GM12892 (cell line): ENCODE results near the gene RARRES2.

ENCODE experiments used
- POLR2A ChIP-seq: IDR thresholded peaks from 2 replicates; pipeline ENCODE4 v1.6.1; 2011; ENCODE audit warnings: low read depth, low read length, control low read depth
- POLR2AphosphoS5 ChIP-seq: IDR thresholded peaks from 2 replicates; pipeline ENCODE4 v1.6.1; 2011; ENCODE audit warnings: low read depth, low read length, control low read depth
- TAF1 ChIP-seq: IDR thresholded peaks from 2 replicates; pipeline ENCODE4 v1.6.1; 2011; ENCODE audit warnings: low read depth, mild to moderate bottlenecking, control low read depth, low read length, borderline replicate concordance

- TF ChIP-seq POLR2AphosphoS5 (no peak), POLR2A (no peak), TAF1 (no peak)
Observed at GRCh38 chr7:150340875-150341262, 560 bp downstream of the RARRES2 start.
